Measurements from ENCODE around the gene ARVCF. TPM values are rescaled to one million over a fixed set of nuclear protein-coding genes. Genes with fewer than 3 reads are reported as not detected.

The ARVCF gene
- polyA plus RNA-seq, 1 of the 3 experiments (the other 2 are of a cell fraction) = 27.4 TPM

DNA sequence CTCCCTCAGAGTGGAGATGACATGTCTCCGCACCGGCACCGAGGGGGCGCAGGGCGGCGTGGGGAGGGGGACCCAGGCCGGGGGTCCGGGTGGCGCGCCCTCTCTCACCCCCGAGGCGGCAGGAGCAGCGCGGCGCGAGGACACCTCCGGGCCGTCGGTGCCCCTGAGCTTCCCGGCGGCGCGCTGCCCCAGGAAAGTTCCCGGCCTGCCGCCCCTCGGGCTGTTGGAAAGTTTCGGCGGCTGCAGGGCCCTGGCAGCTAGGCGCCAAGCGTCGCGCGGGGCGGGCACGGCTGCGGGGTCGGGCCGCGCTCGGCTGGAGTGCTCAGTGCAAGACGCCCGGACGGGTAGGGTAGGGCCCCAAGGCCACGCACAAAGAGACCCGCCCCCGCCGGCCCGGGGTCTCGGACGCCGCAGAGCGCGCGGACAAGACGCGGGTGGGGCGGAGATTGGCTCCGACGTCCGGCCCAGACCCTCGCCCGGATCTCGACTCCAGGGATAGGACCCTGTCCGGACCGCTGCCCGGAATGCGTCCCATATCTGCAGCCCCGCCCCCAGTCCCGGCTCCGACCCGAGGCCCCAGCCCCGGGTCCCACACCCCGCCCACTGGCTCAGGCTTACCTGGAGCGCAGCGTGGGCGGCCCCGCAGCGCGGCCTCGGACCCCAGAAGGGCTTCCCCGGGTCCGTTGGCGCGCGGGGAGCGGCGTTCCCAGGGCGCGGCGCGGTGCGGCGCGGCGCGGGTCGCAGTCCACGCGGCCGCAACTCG lies 471 bp downstream of the ARVCF start:
- peak overlapping the region in 1 of 2 experiments; percentile 50; a peak in 1 of 4 replicates for H3K27ac ChIP-seq (ENCODE audit: low read depth in 2 of 2, low read length in 1 of 2)
- H3K36me3 ChIP-seq (replicated peaks in 1 of 2; ENCODE audit: control insufficient read depth in 1 of 2, insufficient read depth in 2 of 2, low read length in 1 of 2) = no peaks in the 10 kb centered on the region
- peak overlapping the region; percentile 79; the same call in 1 of the 2 replicates for H2AFZ ChIP-seq (ENCODE audit: low read depth)
- H3K4me3 ChIP-seq (ENCODE audit: low read depth in 2 of 2, low read length in 1 of 2) = peak overlapping the region; percentile 65 to 69
- DNase-seq = peak; percentile 71
- WGBS (ENCODE audit: low lambda C conversion rate) = 15% methylated on average over 7 of the region's 101 CpGs
- peaks cover 0 to 51% of the 10 kb centered on the region in 2 experiments; a peak in 1 of 4 replicates for H3K4me1 ChIP-seq (ENCODE audit: control insufficient read depth in 1 of 2, insufficient read depth in 2 of 2, low read depth in 1 of 2, low read length in 1 of 2)
- no peaks in the 10 kb centered on the region for H3K27me3 ChIP-seq (ENCODE audit: insufficient read depth)
- no peak overlapping the region; the same call in 1 of the 2 replicates for H3K9ac ChIP-seq
- no peaks in the 10 kb centered on the region for H3K9me3 ChIP-seq
- H3K9me2 ChIP-seq = no peaks in the 10 kb centered on the region
- TF ChIP-seq CHD2 (IDR thresholded peaks at IDR 0.05; ENCODE audit: low read length, partially characterized antibody) = no peak
- TF ChIP-seq, protein P1, sequence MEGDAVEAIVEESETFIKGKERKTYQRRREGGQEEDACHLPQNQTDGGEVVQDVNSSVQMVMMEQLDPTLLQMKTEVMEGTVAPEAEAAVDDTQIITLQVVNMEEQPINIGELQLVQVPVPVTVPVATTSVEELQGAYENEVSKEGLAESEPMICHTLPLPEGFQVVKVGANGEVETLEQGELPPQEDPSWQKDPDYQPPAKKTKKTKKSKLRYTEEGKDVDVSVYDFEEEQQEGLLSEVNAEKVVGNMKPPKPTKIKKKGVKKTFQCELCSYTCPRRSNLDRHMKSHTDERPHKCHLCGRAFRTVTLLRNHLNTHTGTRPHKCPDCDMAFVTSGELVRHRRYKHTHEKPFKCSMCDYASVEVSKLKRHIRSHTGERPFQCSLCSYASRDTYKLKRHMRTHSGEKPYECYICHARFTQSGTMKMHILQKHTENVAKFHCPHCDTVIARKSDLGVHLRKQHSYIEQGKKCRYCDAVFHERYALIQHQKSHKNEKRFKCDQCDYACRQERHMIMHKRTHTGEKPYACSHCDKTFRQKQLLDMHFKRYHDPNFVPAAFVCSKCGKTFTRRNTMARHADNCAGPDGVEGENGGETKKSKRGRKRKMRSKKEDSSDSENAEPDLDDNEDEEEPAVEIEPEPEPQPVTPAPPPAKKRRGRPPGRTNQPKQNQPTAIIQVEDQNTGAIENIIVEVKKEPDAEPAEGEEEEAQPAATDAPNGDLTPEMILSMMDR (IDR thresholded peaks at IDR 0.05) = no peak
- TF ChIP-seq, protein P2, sequence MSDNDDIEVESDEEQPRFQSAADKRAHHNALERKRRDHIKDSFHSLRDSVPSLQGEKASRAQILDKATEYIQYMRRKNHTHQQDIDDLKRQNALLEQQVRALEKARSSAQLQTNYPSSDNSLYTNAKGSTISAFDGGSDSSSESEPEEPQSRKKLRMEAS (IDR thresholded peaks at IDR 0.05; ENCODE audit: low read depth) = no peak; the same call in 1 of the 2 replicates
- TF ChIP-seq POLR2AphosphoS5 (IDR thresholded peaks at IDR 0.05; ENCODE audit: low read depth, low read length) = no peak
- no peak for TF ChIP-seq GABPA (IDR thresholded peaks at IDR 0.05; ENCODE audit: low read depth)
- no peak for TF ChIP-seq GATA2 (CRISPR knock-in tag; IDR thresholded peaks at IDR 0.05)
- TF ChIP-seq, protein P3, sequence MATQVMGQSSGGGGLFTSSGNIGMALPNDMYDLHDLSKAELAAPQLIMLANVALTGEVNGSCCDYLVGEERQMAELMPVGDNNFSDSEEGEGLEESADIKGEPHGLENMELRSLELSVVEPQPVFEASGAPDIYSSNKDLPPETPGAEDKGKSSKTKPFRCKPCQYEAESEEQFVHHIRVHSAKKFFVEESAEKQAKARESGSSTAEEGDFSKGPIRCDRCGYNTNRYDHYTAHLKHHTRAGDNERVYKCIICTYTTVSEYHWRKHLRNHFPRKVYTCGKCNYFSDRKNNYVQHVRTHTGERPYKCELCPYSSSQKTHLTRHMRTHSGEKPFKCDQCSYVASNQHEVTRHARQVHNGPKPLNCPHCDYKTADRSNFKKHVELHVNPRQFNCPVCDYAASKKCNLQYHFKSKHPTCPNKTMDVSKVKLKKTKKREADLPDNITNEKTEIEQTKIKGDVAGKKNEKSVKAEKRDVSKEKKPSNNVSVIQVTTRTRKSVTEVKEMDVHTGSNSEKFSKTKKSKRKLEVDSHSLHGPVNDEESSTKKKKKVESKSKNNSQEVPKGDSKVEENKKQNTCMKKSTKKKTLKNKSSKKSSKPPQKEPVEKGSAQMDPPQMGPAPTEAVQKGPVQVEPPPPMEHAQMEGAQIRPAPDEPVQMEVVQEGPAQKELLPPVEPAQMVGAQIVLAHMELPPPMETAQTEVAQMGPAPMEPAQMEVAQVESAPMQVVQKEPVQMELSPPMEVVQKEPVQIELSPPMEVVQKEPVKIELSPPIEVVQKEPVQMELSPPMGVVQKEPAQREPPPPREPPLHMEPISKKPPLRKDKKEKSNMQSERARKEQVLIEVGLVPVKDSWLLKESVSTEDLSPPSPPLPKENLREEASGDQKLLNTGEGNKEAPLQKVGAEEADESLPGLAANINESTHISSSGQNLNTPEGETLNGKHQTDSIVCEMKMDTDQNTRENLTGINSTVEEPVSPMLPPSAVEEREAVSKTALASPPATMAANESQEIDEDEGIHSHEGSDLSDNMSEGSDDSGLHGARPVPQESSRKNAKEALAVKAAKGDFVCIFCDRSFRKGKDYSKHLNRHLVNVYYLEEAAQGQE (IDR thresholded peaks at IDR 0.05; ENCODE audit: low read depth, low read length) = no peak
- TF ChIP-seq FOXM1 (IDR thresholded peaks at IDR 0.05; ENCODE audit: low read depth) = no peak
- no peak for TF ChIP-seq SIN3A (IDR thresholded peaks at IDR 0.05; ENCODE audit: borderline replicate concordance, low read depth, low read length)
- no peak for TF ChIP-seq MEF2A (IDR thresholded peaks at IDR 0.05; ENCODE audit: borderline replicate concordance, low read depth)
- TF ChIP-seq RAD21 (IDR thresholded peaks at IDR 0.05; ENCODE audit: low read length) = no peak
- no peak for TF ChIP-seq EZH2phosphoT487 (IDR thresholded peaks at IDR 0.05; ENCODE audit: borderline replicate concordance, low read depth)
- TF ChIP-seq, protein P4, sequence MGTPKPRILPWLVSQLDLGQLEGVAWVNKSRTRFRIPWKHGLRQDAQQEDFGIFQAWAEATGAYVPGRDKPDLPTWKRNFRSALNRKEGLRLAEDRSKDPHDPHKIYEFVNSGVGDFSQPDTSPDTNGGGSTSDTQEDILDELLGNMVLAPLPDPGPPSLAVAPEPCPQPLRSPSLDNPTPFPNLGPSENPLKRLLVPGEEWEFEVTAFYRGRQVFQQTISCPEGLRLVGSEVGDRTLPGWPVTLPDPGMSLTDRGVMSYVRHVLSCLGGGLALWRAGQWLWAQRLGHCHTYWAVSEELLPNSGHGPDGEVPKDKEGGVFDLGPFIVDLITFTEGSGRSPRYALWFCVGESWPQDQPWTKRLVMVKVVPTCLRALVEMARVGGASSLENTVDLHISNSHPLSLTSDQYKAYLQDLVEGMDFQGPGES (IDR thresholded peaks at IDR 0.05; ENCODE audit: low read depth, low read length) = no peak
- no peak for TF ChIP-seq MXI1 (IDR thresholded peaks at IDR 0.05; ENCODE audit: low read depth, low read length)
- no peak for TF ChIP-seq SMC3 (IDR thresholded peaks at IDR 0.05; ENCODE audit: low read depth, low read length)
- TF ChIP-seq TEAD4 (IDR thresholded peaks at IDR 0.05; ENCODE audit: borderline replicate concordance, insufficient read depth) = no peak
- ChIA-PET CTCF (interaction anchor here (0.9 to 8.9 kb wide), 8 partner anchors 11 to 286 kb away, joined by 3 to 501 read pairs (median 5); no protein-coding TSS in a partner anchor), POLR2A (interaction anchor here (3.4 to 4.8 kb wide), 2 partner anchors 45 to 54 kb away, joined by 9 to 63 read pairs; no protein-coding TSS in a partner anchor)
- no peaks in the 10 kb centered on the region for H4K20me1 ChIP-seq (ENCODE audit: insufficient read depth)
- peak overlapping the region; percentile 94 for H3K4me2 ChIP-seq
- peaks cover 5% of the 10 kb centered on the region for H3F3A ChIP-seq (replicated peaks; ENCODE audit: insufficient read depth)
- H3K79me2 ChIP-seq (ENCODE audit: insufficient read depth) = peaks cover 2% of the 10 kb centered on the region; the same call in 1 of the 2 replicates

Measured in SK-N-SH (cell line).